PC-3 (cell line): ENCODE results near the gene IL12B. TPM values are rescaled to one million over a fixed set of nuclear protein-coding genes. Genes with fewer than 3 reads are reported as not detected.

Experiments
- ATAC-seq: fragments of 200-7000 bp; cut with Tn5 transposase; 2 replicates; pipeline ENCODE4 v1.9.1; 2020; ENCODE audit warnings: mild to moderate bottlenecking, moderate library complexity
- BruUV-seq: library from RNA; stranded (reverse); fragments of 400-500 nt; replicated peaks from 2 replicates; lab custom pipeline; 2021; lab: Mats Ljungman, UMichigan
- CTCF ChIA-PET: fragments of 300-600 bp; sonication (Branson Sonifier 250); formaldehyde crosslinking; loops from one replicate; lab custom pipeline; 2022; ENCODE audit warnings: antibody characterized with exemption; lab: Charles Lee
- POLR2A ChIA-PET: fragments of 300-600 bp; sonication (Branson Sonifier 250); formaldehyde crosslinking; loops from one replicate; lab custom pipeline; 2022; ENCODE audit warnings: antibody characterized with exemption; ENCODE audit not compliant: unreplicated experiment; lab: Charles Lee
- DNase-seq: peaks from one replicate; pipeline ENCODE4 v3.0.0-alpha.2; 2015
- H2AFZ ChIP-seq: fragments of 300-600 bp; sonication (generic); 2 replicates; pipeline ENCODE4 v1.6.0; 2016; ENCODE audit warnings: antibody characterized with exemption, low read length
- H3F3A ChIP-seq: fragments of 300-600 bp; sonication (generic); one replicate; pipeline ENCODE4 v1.6.0; 2017; ENCODE audit warnings: antibody characterized with exemption, low read length, control low read depth, mild to moderate bottlenecking; ENCODE audit not compliant: unreplicated experiment
- H3K27ac ChIP-seq: fragments of 300-600 bp; sonication (generic); 2 replicates; pipeline ENCODE4 v1.5.1; 2016; ENCODE audit warnings: mild to moderate bottlenecking, low read length
- H3K27me3 ChIP-seq: fragments of 300-600 bp; sonication (generic); 2 replicates; pipeline ENCODE4 v1.6.1; 2016; ENCODE audit warnings: low read length, mixed read lengths
- H3K36me3 ChIP-seq: fragments of 300-600 bp; sonication (generic); 2 replicates; pipeline ENCODE4 v1.6.1; 2016; ENCODE audit warnings: low read depth, mixed run types, low read length, mixed read lengths
- H3K4me1 ChIP-seq: fragments of 300-600 bp; sonication (generic); 2 replicates; pipeline ENCODE4 v1.5.1; 2016; ENCODE audit warnings: low read length; ENCODE audit not compliant: insufficient read depth
- H3K4me2 ChIP-seq: fragments of 300-600 bp; sonication (generic); 2 replicates; pipeline ENCODE4 v1.6.0; 2016; ENCODE audit warnings: low read length
- H3K4me3 ChIP-seq: fragments of 300-600 bp; sonication (generic); 2 replicates; pipeline ENCODE4 v1.5.1; 2016; ENCODE audit warnings: mild to moderate bottlenecking, low read length, mixed read lengths
- H3K79me2 ChIP-seq: fragments of 300-600 bp; sonication (generic); 2 replicates; pipeline ENCODE4 v1.6.1; 2017; ENCODE audit warnings: low read length, mixed read lengths
- H3K9ac ChIP-seq: fragments of 300-600 bp; sonication (generic); 2 replicates; pipeline ENCODE4 v1.6.0; 2016; ENCODE audit warnings: mild to moderate bottlenecking, low read length
- H3K9me2 ChIP-seq: fragments of 300-600 bp; sonication (generic); replicated peaks from 2 replicates; pipeline ENCODE4 v1.6.1; 2016; ENCODE audit warnings: mixed run types, low read length, mixed read lengths
- H3K9me3 ChIP-seq: fragments of 300-600 bp; sonication (generic); 2 replicates; pipeline ENCODE4 v1.6.1; 2016; ENCODE audit warnings: low read length, mixed read lengths
- H4K20me1 ChIP-seq: fragments of 300-600 bp; sonication (generic); 2 replicates; pipeline ENCODE4 v1.6.1; 2016; ENCODE audit warnings: low read length, mixed read lengths
- EZH2 ChIP-seq: fragments of 300-600 bp; sonication (generic); IDR thresholded peaks from one replicate; pipeline ENCODE4 v1.6.1; 2017; ENCODE audit warnings: antibody characterized with exemption, mild to moderate bottlenecking, low read length; ENCODE audit not compliant: unreplicated experiment
- EZH2phosphoT487 ChIP-seq: fragments of 300-600 bp; sonication (generic); IDR thresholded peaks from 2 replicates; pipeline ENCODE4 v1.6.1; 2018; ENCODE audit warnings: mild to moderate bottlenecking, antibody characterized with exemption, low read length, borderline replicate concordance
- intact Hi-C: fragments of 100-400 bp; cut with micrococcal nuclease; formaldehyde crosslinking; loops from 2 replicates; pipeline ENCODE4 v1.9.0; 2023
- total RNA-seq: library from RNA; depleted of rRNA; stranded (reverse); fragments of >200 nt; gene quantifications from 2 replicates; pipeline ENCODE4 v1.2.3, GENCODE V29; 2014
- TF ChIP-seq, protein P1 (sequence below): fragments of 300-600 bp; sonication (generic); conservative IDR thresholded peaks from 2 replicates; pipeline ENCODE4 v1.5.1; 2017; ENCODE audit warnings: antibody characterized with exemption, low read depth, mild to moderate bottlenecking, low read length

Gene IL12B
- total RNA-seq, 1 experiment from 2014 or later, result not detected

GRCh38 chr5:159290741-159291140 is 39.5 kb downstream of the IL12B start:
- no peak overlapping the region for H3K27ac ChIP-seq
- H3K9ac ChIP-seq, result no peak overlapping the region
- H3K79me2 ChIP-seq, result no peaks in the 10 kb centered on the region
- intact Hi-C loops, result no loop called here
- BruUV-seq, result no TSS peak
- no peaks in the 10 kb centered on the region for H4K20me1 ChIP-seq
- H3F3A ChIP-seq, result no peaks in the 10 kb centered on the region
- CTCF ChIA-PET, result interaction anchor here (0.8 kb wide), 1 partner anchor 134 kb away, joined by 5 read pairs; no protein-coding TSS in a partner anchor
- no peaks in the 10 kb centered on the region for H3K27me3 ChIP-seq
- no peaks in the 10 kb centered on the region for H3K9me3 ChIP-seq
- peak; percentile 73 for ATAC-seq
- H3K9me2 ChIP-seq, result no peaks in the 10 kb centered on the region
- H2AFZ ChIP-seq, result no peak overlapping the region
- TF ChIP-seq, protein P1, sequence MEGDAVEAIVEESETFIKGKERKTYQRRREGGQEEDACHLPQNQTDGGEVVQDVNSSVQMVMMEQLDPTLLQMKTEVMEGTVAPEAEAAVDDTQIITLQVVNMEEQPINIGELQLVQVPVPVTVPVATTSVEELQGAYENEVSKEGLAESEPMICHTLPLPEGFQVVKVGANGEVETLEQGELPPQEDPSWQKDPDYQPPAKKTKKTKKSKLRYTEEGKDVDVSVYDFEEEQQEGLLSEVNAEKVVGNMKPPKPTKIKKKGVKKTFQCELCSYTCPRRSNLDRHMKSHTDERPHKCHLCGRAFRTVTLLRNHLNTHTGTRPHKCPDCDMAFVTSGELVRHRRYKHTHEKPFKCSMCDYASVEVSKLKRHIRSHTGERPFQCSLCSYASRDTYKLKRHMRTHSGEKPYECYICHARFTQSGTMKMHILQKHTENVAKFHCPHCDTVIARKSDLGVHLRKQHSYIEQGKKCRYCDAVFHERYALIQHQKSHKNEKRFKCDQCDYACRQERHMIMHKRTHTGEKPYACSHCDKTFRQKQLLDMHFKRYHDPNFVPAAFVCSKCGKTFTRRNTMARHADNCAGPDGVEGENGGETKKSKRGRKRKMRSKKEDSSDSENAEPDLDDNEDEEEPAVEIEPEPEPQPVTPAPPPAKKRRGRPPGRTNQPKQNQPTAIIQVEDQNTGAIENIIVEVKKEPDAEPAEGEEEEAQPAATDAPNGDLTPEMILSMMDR, result no peak
- no peak for TF ChIP-seq EZH2
- TF ChIP-seq EZH2phosphoT487, result no peak
- 0 out of 2 replicates have a peak, but pooled peaks cover 6% of the 10 kb centered on the region for H3K4me1 ChIP-seq
- no peaks in the 10 kb centered on the region; the same call in 1 of the 2 replicates for H3K36me3 ChIP-seq
- no peak overlapping the region; the same call in 1 of the 2 replicates for H3K4me2 ChIP-seq
- DNase-seq, result peak; percentile 43
- no peak overlapping the region for H3K4me3 ChIP-seq
- POLR2A ChIA-PET, result interaction anchor here (0.6 kb wide), 1 partner anchor 17 kb away, joined by 5 read pairs; no protein-coding TSS in a partner anchor

GRCh38 chr5:159286420-159287035 is 43.8 kb downstream of the IL12B start:
- Histone ChIP-seq H3K4me1 (0 out of 2 replicates have a peak, but pooled peaks cover 6% of the 10 kb centered on the region), H3K9me2 (no peaks in the 10 kb centered on the region), H4K20me1 (no peaks in the 10 kb centered on the region), H2AFZ (no peak overlapping the region), H3K9ac (no peak overlapping the region), H3K4me3 (no peak overlapping the region), H3K4me2 (no peak overlapping the region), H3K79me2 (no peaks in the 10 kb centered on the region), H3F3A (no peaks in the 10 kb centered on the region), H3K36me3 (no peaks in the 10 kb centered on the region; the same call in 1 of the 2 replicates), H3K27ac (no peak overlapping the region), H3K9me3 (no peaks in the 10 kb centered on the region), H3K27me3 (no peaks in the 10 kb centered on the region)
- no TSS peak for BruUV-seq
- TF ChIP-seq, protein P1, result peak; percentile 64
- TF ChIP-seq EZH2, result no peak
- POLR2A ChIA-PET, result interaction anchor here (0.5 kb wide), 1 partner anchor 752 kb away, joined by 4 read pairs; no protein-coding TSS in a partner anchor
- DNase-seq (peak; percentile 49), ATAC-seq (no peak)
- CTCF ChIA-PET, result interaction anchor here (0.5 to 2.0 kb wide), 4 partner anchors 30 to 735 kb away, joined by 3 to 17 read pairs (median 3); no protein-coding TSS in a partner anchor
- intact Hi-C loops, result loop anchor here (1.0 to 5.0 kb wide), 3 partner anchors 31 to 701 kb away; no protein-coding TSS in a partner anchor

DNA sequence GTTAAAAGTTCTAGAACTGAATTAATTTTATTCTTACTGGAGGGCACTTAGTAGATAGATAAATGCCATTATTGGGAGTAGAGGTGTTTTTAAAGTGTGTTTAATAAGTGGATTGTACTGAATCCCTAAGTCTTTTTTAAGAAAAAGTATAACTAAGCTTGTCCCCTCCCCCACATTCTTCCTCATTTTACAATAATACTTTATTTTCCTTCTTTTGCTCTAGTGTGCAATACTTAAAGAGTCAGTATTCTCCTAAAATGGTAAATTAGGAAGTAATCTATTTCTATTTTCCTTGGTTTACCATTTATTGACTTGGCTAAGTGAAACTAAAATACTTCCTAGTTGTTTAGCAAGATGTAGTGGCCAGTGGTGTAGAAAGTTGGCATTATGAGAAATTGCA is 55.6 kb downstream of the IL12B start:
- H3F3A ChIP-seq, result no peaks in the 10 kb centered on the region
- no peak for ATAC-seq
- H3K9me3 ChIP-seq, result no peaks in the 10 kb centered on the region
- H3K4me2 ChIP-seq, result no peak overlapping the region
- DNase-seq, result no peak
- CTCF ChIA-PET, result no interaction called here
- no peak overlapping the region for H3K4me3 ChIP-seq
- no peaks in the 10 kb centered on the region for H3K79me2 ChIP-seq
- H3K4me1 ChIP-seq, result no peaks in the 10 kb centered on the region
- no peak overlapping the region for H3K9ac ChIP-seq
- H3K36me3 ChIP-seq, result peaks cover 6% of the 10 kb centered on the region; the same call in 1 of the 2 replicates
- POLR2A ChIA-PET, result no interaction called here
- no peaks in the 10 kb centered on the region for H4K20me1 ChIP-seq
- no peaks in the 10 kb centered on the region for H3K9me2 ChIP-seq
- H3K27me3 ChIP-seq, result no peaks in the 10 kb centered on the region
- no peak overlapping the region for H3K27ac ChIP-seq
- TF ChIP-seq EZH2phosphoT487, result no peak
- TF ChIP-seq, protein P1, result no peak
- TF ChIP-seq EZH2, result no peak
- BruUV-seq, result no TSS peak
- H2AFZ ChIP-seq, result no peak overlapping the region
- intact Hi-C loops, result no loop called here
